ENCODE results near the gene RASL10B. TPM values are rescaled to one million over a fixed set of nuclear protein-coding genes. Genes with fewer than 3 reads are reported as not detected.

RASL10B gene
- total and polyA plus RNA-seq, 2 donors (not counting 1 experiment from before 2014, with no cell fraction given) = 0.78 to 1.5 TPM

- H3K36me3 ChIP-seq (ENCODE audit: control insufficient read depth, insufficient read depth, low read length) = no peaks in the 10 kb centered on the region
- H3K9ac ChIP-seq (ENCODE audit: insufficient read depth, low read length) = no peak overlapping the region
- H3K27me3 ChIP-seq (ENCODE audit: control insufficient read depth, insufficient read depth, low read length) = peaks cover 17% of the 10 kb centered on the region
- no peak overlapping the region for H3K4me2 ChIP-seq (ENCODE audit: extremely low read depth, insufficient read depth, low read length)
- TF ChIP-seq EZH2 (IDR thresholded peaks at IDR 0.05; ENCODE audit: low read length, missing control alignments) = no peak
- no peak for TF ChIP-seq CTCF (conservative IDR thresholded peaks at IDR 0.05 in 1 of 2, IDR thresholded peaks at IDR 0.05 in 1 of 2; ENCODE audit: low read depth in 1 of 2, low read length in 2 of 2)
- H3K4me3 ChIP-seq (replicated peaks in 1 of 4; ENCODE audit: control extremely low read depth in 1 of 4, insufficient read depth in 1 of 4, low read depth in 3 of 4, low read length in 4 of 4) = no peak overlapping the region
- H3K9me3 ChIP-seq (ENCODE audit: control insufficient read depth, insufficient read depth, low read depth, low read length) = no peaks in the 10 kb centered on the region
- DNase-seq (ENCODE audit: low read depth in 2 of 2) = no peak
- H3K4me1 ChIP-seq (ENCODE audit: control insufficient read depth, extremely low read depth, insufficient read depth, low read length) = peaks cover 2% of the 10 kb centered on the region
- no peaks in the 10 kb centered on the region for H4K20me1 ChIP-seq (ENCODE audit: control insufficient read depth, extremely low read depth, insufficient read depth, low read length)
- H3K27ac ChIP-seq (ENCODE audit: insufficient read depth, low read length) = no peak overlapping the region
- no peaks in the 10 kb centered on the region for H3K79me2 ChIP-seq (ENCODE audit: control insufficient read depth, insufficient read depth, low read length)
- H2AFZ ChIP-seq (ENCODE audit: low read length) = no peak overlapping the region
Observed at GRCh38 chr17:35769895-35770486, 38.6 kb downstream of the RASL10B start.

GRCh38 chr17:35773129-35773528 lies 41.7 kb downstream of the RASL10B start:
- H3K27ac ChIP-seq (ENCODE audit: insufficient read depth, low read length) = no peak overlapping the region
- no peaks in the 10 kb centered on the region for H4K20me1 ChIP-seq (ENCODE audit: control insufficient read depth, extremely low read depth, insufficient read depth, low read length)
- no peak overlapping the region for H3K4me3 ChIP-seq (replicated peaks in 1 of 4; ENCODE audit: control extremely low read depth in 1 of 4, insufficient read depth in 1 of 4, low read depth in 3 of 4, low read length in 4 of 4)
- no peak for TF ChIP-seq EZH2 (IDR thresholded peaks at IDR 0.05; ENCODE audit: low read length, missing control alignments)
- no peak for TF ChIP-seq CTCF (conservative IDR thresholded peaks at IDR 0.05 in 1 of 2, IDR thresholded peaks at IDR 0.05 in 1 of 2; ENCODE audit: low read depth in 1 of 2, low read length in 2 of 2)
- H3K27me3 ChIP-seq (ENCODE audit: control insufficient read depth, insufficient read depth, low read length) = peaks cover 17% of the 10 kb centered on the region
- no peak for DNase-seq (ENCODE audit: low read depth in 2 of 2)
- peaks cover 10% of the 10 kb centered on the region for H3K4me1 ChIP-seq (ENCODE audit: control insufficient read depth, extremely low read depth, insufficient read depth, low read length)
- H3K36me3 ChIP-seq (ENCODE audit: control insufficient read depth, insufficient read depth, low read length) = no peaks in the 10 kb centered on the region
- H3K9me3 ChIP-seq (ENCODE audit: control insufficient read depth, insufficient read depth, low read depth, low read length) = no peaks in the 10 kb centered on the region
- no peaks in the 10 kb centered on the region for H3K79me2 ChIP-seq (ENCODE audit: control insufficient read depth, insufficient read depth, low read length)
- no peak overlapping the region for H3K9ac ChIP-seq (ENCODE audit: insufficient read depth, low read length)
- H3K4me2 ChIP-seq (ENCODE audit: extremely low read depth, insufficient read depth, low read length) = no peak overlapping the region
- H2AFZ ChIP-seq (ENCODE audit: low read length) = no peak overlapping the region

- H3K9me3 ChIP-seq (ENCODE audit: control insufficient read depth, insufficient read depth, low read depth, low read length) = no peaks in the 10 kb centered on the region
- H3K27ac ChIP-seq (ENCODE audit: insufficient read depth, low read length) = no peak overlapping the region
- H3K9ac ChIP-seq (ENCODE audit: insufficient read depth, low read length) = no peak overlapping the region
- H3K4me1 ChIP-seq (ENCODE audit: control insufficient read depth, extremely low read depth, insufficient read depth, low read length) = peaks cover 14% of the 10 kb centered on the region
- no peak overlapping the region for H3K4me2 ChIP-seq (ENCODE audit: extremely low read depth, insufficient read depth, low read length)
- no peaks in the 10 kb centered on the region for H4K20me1 ChIP-seq (ENCODE audit: control insufficient read depth, extremely low read depth, insufficient read depth, low read length)
- peak in 1 of 2 donors; percentile 50 for DNase-seq (ENCODE audit: low read depth in 2 of 2)
- no peak for TF ChIP-seq CTCF (conservative IDR thresholded peaks at IDR 0.05 in 1 of 2, IDR thresholded peaks at IDR 0.05 in 1 of 2; ENCODE audit: low read depth in 1 of 2, low read length in 2 of 2)
- TF ChIP-seq EZH2 (IDR thresholded peaks at IDR 0.05; ENCODE audit: low read length, missing control alignments) = no peak
- peaks cover 15% of the 10 kb centered on the region for H3K27me3 ChIP-seq (ENCODE audit: control insufficient read depth, insufficient read depth, low read length)
- no peak overlapping the region for H2AFZ ChIP-seq (ENCODE audit: low read length)
- no peak overlapping the region for H3K4me3 ChIP-seq (replicated peaks in 1 of 4; ENCODE audit: control extremely low read depth in 1 of 4, insufficient read depth in 1 of 4, low read depth in 3 of 4, low read length in 4 of 4)
- H3K79me2 ChIP-seq (ENCODE audit: control insufficient read depth, insufficient read depth, low read length) = no peaks in the 10 kb centered on the region
- no peaks in the 10 kb centered on the region for H3K36me3 ChIP-seq (ENCODE audit: control insufficient read depth, insufficient read depth, low read length)
Observed at GRCh38 chr17:35773679-35774425, 42.4 kb downstream of the RASL10B start.
